ENCODE measurements around the gene UGT1A3.

Gene UGT1A3

DNA sequence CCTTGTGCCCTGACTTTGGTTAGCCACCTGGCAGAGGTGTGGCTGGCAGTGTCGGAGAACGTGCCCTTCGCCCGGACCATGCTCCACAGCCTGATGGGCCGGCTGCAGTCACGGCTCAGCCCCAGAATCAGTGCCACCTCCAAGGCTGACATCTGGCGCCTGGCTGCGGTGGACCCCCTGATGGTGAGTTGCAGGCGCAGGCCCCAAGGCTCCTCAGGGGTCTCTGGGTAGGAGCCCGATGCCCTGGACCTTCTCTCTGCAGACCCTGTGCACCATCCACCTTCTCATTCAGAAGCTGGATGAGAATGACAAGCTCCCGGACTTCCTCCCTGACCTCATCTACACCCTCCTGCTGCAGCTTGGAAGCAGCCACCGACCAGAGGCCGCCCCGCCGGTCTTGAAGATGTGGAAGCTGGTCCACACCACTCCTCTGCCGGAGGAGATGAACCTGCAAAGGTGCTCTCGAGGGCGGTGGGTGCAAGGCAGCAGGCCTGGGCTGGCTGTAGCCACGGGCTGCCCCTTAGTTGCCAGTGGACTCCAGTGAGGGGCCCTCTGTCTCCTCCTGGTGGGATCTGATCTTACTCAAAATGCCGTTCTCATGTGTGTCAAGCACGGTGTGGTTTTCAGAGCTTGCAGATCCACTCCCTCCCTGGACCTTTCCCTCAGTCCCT is 93.4 kb downstream of the UGT1A3 start:
- H3K27ac ChIP-seq (ENCODE audit: low read length) = no peak overlapping the region
- no peaks in the 10 kb centered on the region for H3K4me1 ChIP-seq (ENCODE audit: insufficient read depth, low read length)
- no peak overlapping the region for H3K9ac ChIP-seq (ENCODE audit: low read depth, low read length)
- H3K4me3 ChIP-seq (ENCODE audit: low read length) = no peak overlapping the region
- H3K9me3 ChIP-seq (ENCODE audit: insufficient read depth, low read depth, low read length) = no peaks in the 10 kb centered on the region
- no peaks in the 10 kb centered on the region for H3K36me3 ChIP-seq (ENCODE audit: insufficient read depth, low read depth, low read length)
- H3K27me3 ChIP-seq (ENCODE audit: insufficient read depth, low read length) = no peaks in the 10 kb centered on the region

All from iPS-20b (cell line).